Bronchial epithelial cell (primary cell): ENCODE measurements around the gene FSTL4. TPM values are rescaled to one million over a fixed set of nuclear protein-coding genes. Genes with fewer than 3 reads are reported as not detected.

Experiments used
- DNase-seq: peaks from one replicate; pipeline ENCODE4 v3.0.0-alpha.2; 2010; ENCODE audit warnings: low read depth
- FAIRE-seq: peaks from 2 replicates; lab custom pipeline; 2011; peaks lifted over from hg19 to GRCh38; lab: Jason Lieb, UNC
- H3K27me3 ChIP-seq: 2 replicates; pipeline ENCODE4 v1.5.1; 2011; ENCODE audit warnings: low read length; ENCODE audit not compliant: control insufficient read depth, insufficient read depth
- H3K36me3 ChIP-seq: 2 replicates; pipeline ENCODE4 v1.5.1; 2011; ENCODE audit warnings: low read length; ENCODE audit not compliant: control insufficient read depth, insufficient read depth
- H3K4me3 ChIP-seq: 2 replicates; pipeline ENCODE4 v1.5.1; 2011; ENCODE audit warnings: mild to moderate bottlenecking, low read depth, low read length, control low read depth
- total RNA-seq: library from RNA; depleted of rRNA; stranded (reverse); fragments of >200 nt; gene quantifications from 2 replicates; pipeline ENCODE4 v1.2.1, GENCODE V29; 2014
- TF ChIP-seq, protein P1 (sequence below): IDR thresholded peaks from 2 replicates; pipeline ENCODE4 v1.5.1; 2011; ENCODE audit warnings: mild to moderate bottlenecking, moderate library complexity, low read length, control low read depth, inconsistent platforms; ENCODE audit not compliant: insufficient read depth, severe bottlenecking

Gene FSTL4
- total RNA-seq, 1 donor from 2014 or later = not detected

DNA sequence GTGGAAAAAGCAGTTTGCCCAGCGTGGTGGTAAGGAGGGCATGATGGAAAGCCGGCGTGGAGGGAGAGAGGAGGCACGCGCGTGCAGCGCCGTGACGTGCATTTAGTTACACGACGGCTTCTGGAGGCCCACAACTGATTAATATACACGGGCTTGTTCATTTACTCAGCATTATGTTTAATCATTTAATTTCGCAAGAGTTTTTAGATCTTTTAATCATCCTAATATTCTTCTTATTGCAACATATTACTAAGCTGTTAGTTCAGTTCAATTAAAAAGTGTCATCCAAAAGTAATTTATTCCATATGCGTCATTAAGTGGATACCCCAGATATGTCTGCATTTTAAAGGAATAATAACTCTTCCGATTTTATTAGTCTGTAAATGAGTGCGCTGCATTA lies 340.0 kb downstream of the FSTL4 start:
- Histone ChIP-seq H3K36me3 (no peaks in the 10 kb centered on the region), H3K4me3 (no peak overlapping the region), H3K27me3 (peaks cover 3% of the 10 kb centered on the region)
- TF ChIP-seq, protein P1, sequence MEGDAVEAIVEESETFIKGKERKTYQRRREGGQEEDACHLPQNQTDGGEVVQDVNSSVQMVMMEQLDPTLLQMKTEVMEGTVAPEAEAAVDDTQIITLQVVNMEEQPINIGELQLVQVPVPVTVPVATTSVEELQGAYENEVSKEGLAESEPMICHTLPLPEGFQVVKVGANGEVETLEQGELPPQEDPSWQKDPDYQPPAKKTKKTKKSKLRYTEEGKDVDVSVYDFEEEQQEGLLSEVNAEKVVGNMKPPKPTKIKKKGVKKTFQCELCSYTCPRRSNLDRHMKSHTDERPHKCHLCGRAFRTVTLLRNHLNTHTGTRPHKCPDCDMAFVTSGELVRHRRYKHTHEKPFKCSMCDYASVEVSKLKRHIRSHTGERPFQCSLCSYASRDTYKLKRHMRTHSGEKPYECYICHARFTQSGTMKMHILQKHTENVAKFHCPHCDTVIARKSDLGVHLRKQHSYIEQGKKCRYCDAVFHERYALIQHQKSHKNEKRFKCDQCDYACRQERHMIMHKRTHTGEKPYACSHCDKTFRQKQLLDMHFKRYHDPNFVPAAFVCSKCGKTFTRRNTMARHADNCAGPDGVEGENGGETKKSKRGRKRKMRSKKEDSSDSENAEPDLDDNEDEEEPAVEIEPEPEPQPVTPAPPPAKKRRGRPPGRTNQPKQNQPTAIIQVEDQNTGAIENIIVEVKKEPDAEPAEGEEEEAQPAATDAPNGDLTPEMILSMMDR = no peak
- DNase-seq = peak; percentile 18
- FAIRE-seq = no peak

DNA sequence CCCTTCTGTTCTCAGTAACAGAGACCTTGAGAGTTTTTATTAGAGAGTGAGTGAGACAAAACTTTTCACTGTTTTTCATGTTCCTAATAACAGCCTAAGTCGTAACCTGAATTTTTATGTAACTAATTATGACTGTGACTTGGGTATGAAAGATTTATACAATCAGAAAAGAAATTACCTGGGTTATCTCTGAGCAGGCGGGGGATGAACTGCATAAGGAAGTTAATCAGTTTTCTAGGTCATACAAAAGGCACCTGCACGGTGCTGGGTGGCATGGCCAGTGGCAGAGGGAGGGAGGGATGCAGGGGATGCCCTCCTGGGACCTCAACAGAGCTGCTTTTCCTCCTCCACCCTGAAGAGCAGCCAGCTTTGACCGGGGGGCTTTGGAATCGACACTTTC lies 340.7 kb downstream of the FSTL4 start:
- TF ChIP-seq, protein P1 = no peak
- Histone ChIP-seq H3K4me3 (no peak overlapping the region), H3K27me3 (peaks cover 6% of the 10 kb centered on the region), H3K36me3 (no peaks in the 10 kb centered on the region)
- no peak for DNase-seq
- no peak for FAIRE-seq

DNA sequence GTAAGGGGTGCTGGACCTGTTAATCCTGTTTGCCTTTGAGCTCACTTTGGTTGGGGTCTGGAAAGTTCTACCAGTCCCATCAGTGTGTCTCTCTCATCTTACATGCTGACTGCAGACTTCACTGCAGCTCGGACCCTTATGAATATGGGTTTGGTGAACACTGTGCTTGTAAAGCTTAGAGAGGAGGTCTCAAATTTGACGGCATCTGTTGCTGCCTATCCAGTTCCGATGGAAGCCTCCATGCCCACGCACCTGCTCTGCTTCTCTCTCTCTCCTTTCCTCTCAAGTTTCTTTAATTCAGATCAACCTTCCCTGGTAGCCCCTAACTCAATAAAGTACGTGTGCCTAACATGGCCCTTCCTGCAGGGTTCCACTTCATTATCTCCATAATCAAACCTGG lies 342.6 kb downstream of the FSTL4 start:
- Histone ChIP-seq H3K36me3 (no peaks in the 10 kb centered on the region), H3K27me3 (peaks cover 13% of the 10 kb centered on the region), H3K4me3 (no peak overlapping the region)
- DNase-seq (no peak), FAIRE-seq (no peak)
- TF ChIP-seq, protein P1 = no peak

DNA sequence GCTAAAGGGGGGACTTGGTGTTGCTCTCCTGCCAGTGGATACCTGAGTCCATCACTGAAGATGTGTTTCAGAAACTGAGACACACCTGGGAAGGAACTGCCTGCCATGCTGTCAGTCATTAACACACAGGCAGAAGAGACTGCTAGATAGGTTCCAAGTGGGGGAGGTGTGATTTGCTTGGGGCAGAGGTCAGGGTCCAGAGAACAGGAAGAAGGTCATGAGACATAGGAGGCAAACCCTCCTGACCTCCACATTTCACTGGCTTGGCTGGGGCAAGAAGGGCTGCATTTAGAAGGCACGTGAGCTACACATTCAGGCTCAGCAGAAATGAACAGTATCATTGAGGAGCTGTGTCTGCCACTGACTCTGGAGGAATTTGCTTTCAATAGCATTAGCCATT lies 344.7 kb downstream of the FSTL4 start:
- peaks cover 14% of the 10 kb centered on the region for H3K27me3 ChIP-seq
- TF ChIP-seq, protein P1 = no peak
- no peak for DNase-seq
- H3K4me3 ChIP-seq = no peak overlapping the region
- no peaks in the 10 kb centered on the region for H3K36me3 ChIP-seq
- FAIRE-seq = peak; percentile 40

DNA sequence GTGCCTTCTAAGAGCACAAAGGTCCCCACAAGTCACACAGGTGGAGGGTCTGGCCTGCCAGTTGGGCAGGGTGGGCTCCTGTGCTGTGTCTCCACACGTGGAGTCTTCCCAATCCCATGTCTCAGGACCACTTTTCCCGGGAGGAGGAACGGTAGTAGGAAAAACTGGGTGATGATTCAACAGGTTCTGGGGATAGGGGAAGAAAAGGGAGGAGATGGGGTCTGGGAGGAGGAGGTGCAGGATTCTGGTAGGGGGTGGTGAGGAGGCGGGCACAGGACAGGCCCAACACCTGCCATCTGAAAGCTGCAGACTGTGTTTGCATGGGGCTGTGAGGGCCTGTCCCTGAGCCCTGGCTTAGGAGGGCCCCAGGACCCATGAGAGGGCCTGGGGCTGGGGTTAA lies 345.4 kb downstream of the FSTL4 start:
- FAIRE-seq (no peak), DNase-seq (no peak)
- Histone ChIP-seq H3K4me3 (no peak overlapping the region), H3K36me3 (no peaks in the 10 kb centered on the region), H3K27me3 (peaks cover 14% of the 10 kb centered on the region)
- TF ChIP-seq, protein P1 = no peak

DNA sequence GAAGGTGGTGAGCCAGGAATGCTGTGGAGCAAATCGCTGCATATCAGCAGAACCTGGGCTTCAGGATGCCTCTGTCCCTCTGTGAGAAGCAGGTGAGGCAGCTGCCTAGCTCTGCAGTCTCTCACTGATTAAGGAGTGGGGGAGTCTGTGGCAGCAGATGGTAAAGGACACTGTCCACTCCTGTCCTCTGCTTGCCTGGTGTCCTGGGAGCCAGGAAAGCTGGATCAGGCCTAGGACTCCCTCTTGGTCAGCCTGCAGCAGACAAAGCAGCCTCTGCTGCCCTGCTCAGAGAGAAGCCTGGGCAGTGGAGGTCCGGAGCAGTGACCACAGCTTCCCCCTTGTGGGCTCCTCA lies 345.8 kb downstream of the FSTL4 start:
- TF ChIP-seq, protein P1 = no peak
- no peak for FAIRE-seq
- peaks cover 14% of the 10 kb centered on the region for H3K27me3 ChIP-seq
- no peak overlapping the region for H3K4me3 ChIP-seq
- H3K36me3 ChIP-seq = no peaks in the 10 kb centered on the region
- no peak for DNase-seq
